ENCODE data around the gene AP2A2. TPM values are rescaled to one million over a fixed set of nuclear protein-coding genes. Genes with fewer than 3 reads are reported as not detected.

AP2A2 gene
- polyA plus RNA-seq, 3 donors: 5.7 to 61.0 (median 8.2) TPM

DNA sequence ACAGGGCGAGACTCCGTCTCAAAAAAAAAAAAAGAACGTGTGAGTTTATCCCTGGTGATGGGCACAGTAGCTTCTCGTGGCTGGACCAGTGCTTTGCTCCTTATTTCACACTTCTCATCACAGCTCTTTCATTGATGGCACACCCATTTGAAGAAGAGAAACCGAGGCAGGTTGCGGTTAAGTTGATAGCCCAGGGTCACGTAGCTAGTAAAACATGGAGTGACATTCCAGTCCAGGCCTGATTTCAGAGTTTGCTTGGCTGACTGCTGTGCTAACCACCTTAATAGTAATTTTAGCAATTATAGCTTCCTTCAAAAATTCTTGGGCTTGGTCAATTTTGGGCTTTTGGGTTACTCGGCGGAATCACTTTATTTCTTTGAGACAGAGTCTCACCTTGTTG is 25.8 kb downstream of the AP2A2 start:
- Histone ChIP-seq H3K4me1 (ENCODE audit: control insufficient read depth in 1 of 2, insufficient read depth in 2 of 2, low read length in 2 of 2) (no peaks in the 10 kb centered on the region), H3K4me3 (replicated peaks in 1 of 3; ENCODE audit: low read depth in 2 of 3, low read length in 3 of 3) (no peak overlapping the region), H3K27ac (ENCODE audit: low read depth in 1 of 2, low read length in 2 of 2) (no peak overlapping the region), H4K20me1 (ENCODE audit: insufficient read depth, low read length) (peaks cover 68% of the 10 kb centered on the region), H3K9ac (ENCODE audit: insufficient read depth, low read length, poor library complexity, severe bottlenecking) (no peak overlapping the region), H2AFZ (ENCODE audit: insufficient read depth, low read depth, low read length, poor library complexity, severe bottlenecking) (no peak overlapping the region), H3K9me3 (replicated peaks in 1 of 2; ENCODE audit: control insufficient read depth in 1 of 2, insufficient read depth in 1 of 2, low read length in 2 of 2) (peaks cover 15 to 16% of the 10 kb centered on the region in 2 donors), H3K4me2 (replicated peaks; ENCODE audit: extremely low read depth, low read length, poor library complexity, severe bottlenecking) (no peak overlapping the region), H3K36me3 (replicated peaks in 1 of 2; ENCODE audit: control insufficient read depth in 1 of 2, insufficient read depth in 2 of 2, low read length in 2 of 2) (peaks cover 0 to 24% of the 10 kb centered on the region in 2 donors), H3K79me2 (ENCODE audit: insufficient read depth, low read length) (peaks cover 30% of the 10 kb centered on the region), H3K27me3 (ENCODE audit: control insufficient read depth in 2 of 2, insufficient read depth in 2 of 2, low read length in 2 of 2) (no peaks in the 10 kb centered on the region)
- H3K36me3 Mint-ChIP-seq: peaks cover 21 to 54% of the 10 kb centered on the region in 2 donors
- DNase-seq: no peak
- no peak for TF ChIP-seq CTCF (IDR thresholded peaks at IDR 0.05)
- 100% methylated on average over 5 of the region's 9 CpGs for WGBS (ENCODE audit: insufficient coverage)
- peaks cover 0 to 2% (median 1%) of the 10 kb centered on the region in 3 donors for H3K27me3 Mint-ChIP-seq (ENCODE audit: low read depth in 3 of 3)
- no peak overlapping the region for H3K4me3 Mint-ChIP-seq
- peaks cover 12 to 23% (median 17%) of the 10 kb centered on the region in 7 donors for H3K9me3 Mint-ChIP-seq
- H3K27ac Mint-ChIP-seq: peak overlapping the region in 1 of 7 donors; percentile 0
- intact Hi-C loops (cut with micrococcal nuclease): no loop called here
- H3K4me1 Mint-ChIP-seq: peaks cover 17% of the 10 kb centered on the region

DNA sequence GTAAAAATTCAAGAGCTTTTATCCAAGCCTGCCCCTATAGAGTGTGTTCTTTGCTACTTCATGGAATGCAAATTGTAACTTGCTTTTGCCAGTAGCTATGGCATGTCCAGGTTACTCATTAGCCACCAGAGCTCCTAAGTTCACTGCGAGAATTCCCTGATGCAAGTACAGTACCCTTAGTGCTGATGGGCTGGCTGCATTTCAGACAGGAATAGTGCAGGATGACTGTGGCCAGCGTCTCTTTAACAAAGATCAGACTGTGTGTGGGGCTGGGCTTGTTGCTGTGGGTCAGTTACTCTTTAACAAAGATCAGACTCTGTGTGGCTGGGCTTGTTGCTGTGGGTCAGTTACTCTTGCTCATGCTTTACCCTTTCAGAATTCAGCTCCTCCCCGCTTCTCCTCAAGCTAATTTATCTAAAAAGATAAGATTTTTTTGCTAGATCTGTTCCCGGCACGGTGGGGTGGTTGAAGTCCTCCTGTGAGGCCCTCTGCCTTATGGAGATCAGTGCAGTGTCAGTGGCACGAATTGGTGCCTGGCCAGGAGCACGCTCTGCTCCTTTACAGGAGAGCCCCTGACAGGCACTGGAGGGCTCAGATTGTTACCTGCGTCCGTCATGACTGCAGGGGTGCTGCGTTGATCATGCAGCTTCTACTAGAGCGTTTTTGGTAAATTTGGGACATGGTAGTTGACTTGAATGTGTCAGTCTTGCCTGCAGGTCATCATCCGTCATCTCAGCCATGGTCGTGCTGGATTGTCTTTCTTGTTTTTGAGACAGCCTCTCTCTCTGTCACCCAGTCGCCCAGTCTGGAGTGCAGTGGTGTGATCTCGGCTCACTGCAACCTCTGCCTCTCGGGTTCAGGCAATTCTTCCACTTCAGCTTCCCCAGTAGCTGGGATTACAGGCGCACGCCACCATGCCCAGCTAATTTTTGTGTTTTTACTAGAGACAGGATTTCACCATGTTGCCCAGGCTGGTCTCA is 27.0 kb downstream of the AP2A2 start:
- Mint-ChIP-seq H3K27ac (peak overlapping the region in 1 of 7 donors; percentile 10), H3K27me3 (ENCODE audit: low read depth in 3 of 3) (peaks cover 0 to 2% (median 1%) of the 10 kb centered on the region in 3 donors), H3K4me1 (peaks cover 17% of the 10 kb centered on the region), H3K9me3 (peaks cover 12 to 20% (median 17%) of the 10 kb centered on the region in 7 donors), H3K4me3 (no peak overlapping the region), H3K36me3 (peaks cover 21 to 53% of the 10 kb centered on the region in 2 donors)
- TF ChIP-seq CTCF (IDR thresholded peaks at IDR 0.05): no peak
- no peak overlapping the region for H3K4me3 ChIP-seq (replicated peaks in 1 of 3; ENCODE audit: low read depth in 2 of 3, low read length in 3 of 3)
- H3K4me1 ChIP-seq (ENCODE audit: control insufficient read depth in 1 of 2, insufficient read depth in 2 of 2, low read length in 2 of 2): no peaks in the 10 kb centered on the region
- H3K27me3 ChIP-seq (ENCODE audit: control insufficient read depth in 2 of 2, insufficient read depth in 2 of 2, low read length in 2 of 2): no peaks in the 10 kb centered on the region
- peaks cover 0 to 24% of the 10 kb centered on the region in 2 donors for H3K36me3 ChIP-seq (replicated peaks in 1 of 2; ENCODE audit: control insufficient read depth in 1 of 2, insufficient read depth in 2 of 2, low read length in 2 of 2)
- intact Hi-C loops (cut with micrococcal nuclease): no loop called here
- WGBS (ENCODE audit: insufficient coverage): 100% methylated on average over 15 of the region's 18 CpGs
- no peak overlapping the region for H3K27ac ChIP-seq (ENCODE audit: low read depth in 1 of 2, low read length in 2 of 2)
- H3K79me2 ChIP-seq (ENCODE audit: insufficient read depth, low read length): peaks cover 29% of the 10 kb centered on the region
- H2AFZ ChIP-seq (ENCODE audit: insufficient read depth, low read depth, low read length, poor library complexity, severe bottlenecking): no peak overlapping the region
- no peak overlapping the region for H3K9ac ChIP-seq (ENCODE audit: insufficient read depth, low read length, poor library complexity, severe bottlenecking)
- H4K20me1 ChIP-seq (ENCODE audit: insufficient read depth, low read length): peaks cover 72% of the 10 kb centered on the region
- no peak overlapping the region for H3K4me2 ChIP-seq (replicated peaks; ENCODE audit: extremely low read depth, low read length, poor library complexity, severe bottlenecking)
- no peak for DNase-seq
- peaks cover 15% of the 10 kb centered on the region in 2 donors for H3K9me3 ChIP-seq (replicated peaks in 1 of 2; ENCODE audit: control insufficient read depth in 1 of 2, insufficient read depth in 1 of 2, low read length in 2 of 2)

All from CD14-positive monocyte (primary cell).